ENCODE data around the gene NECAB2.

NECAB2 gene

GRCh38 chr16:83972256-83973008 is 4.4 kb downstream of the NECAB2 start:
- Histone ChIP-seq H3K4me1 (ENCODE audit: insufficient read depth, low read length) (no peaks in the 10 kb centered on the region; the same call in 1 of the 2 replicates), H3K4me3 (ENCODE audit: low read length) (no peak overlapping the region), H3K9me3 (ENCODE audit: insufficient read depth, low read depth, low read length) (no peaks in the 10 kb centered on the region), H3K27ac (ENCODE audit: low read length) (no peak overlapping the region), H3K9ac (ENCODE audit: low read depth, low read length) (no peak overlapping the region), H3K27me3 (ENCODE audit: insufficient read depth, low read length) (peaks cover 16% of the 10 kb centered on the region), H3K36me3 (ENCODE audit: insufficient read depth, low read depth, low read length) (no peaks in the 10 kb centered on the region)

DNA sequence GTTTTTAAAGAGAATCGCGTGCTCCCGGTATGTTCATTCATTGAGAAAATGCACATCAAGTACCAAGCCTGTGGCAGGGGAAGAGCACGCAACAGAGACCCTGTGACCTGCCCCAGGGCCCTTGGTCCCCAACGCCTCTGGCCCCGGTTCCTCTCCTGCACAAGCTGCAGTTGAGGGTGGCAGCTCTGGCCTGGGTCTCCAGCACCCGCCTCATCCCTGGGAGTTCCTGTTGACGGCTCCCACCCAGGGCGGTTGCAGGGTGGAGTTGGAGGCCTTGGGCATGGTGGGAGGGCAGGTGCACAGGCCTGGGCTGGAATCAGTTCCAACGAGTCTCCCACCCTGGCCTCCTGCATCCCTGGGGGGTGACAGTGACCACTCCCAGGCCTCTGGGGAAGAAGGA is 5.0 kb downstream of the NECAB2 start:
- Histone ChIP-seq H3K9me3 (ENCODE audit: insufficient read depth, low read depth, low read length) (peaks cover 5% of the 10 kb centered on the region), H3K27me3 (ENCODE audit: insufficient read depth, low read length) (peaks cover 16% of the 10 kb centered on the region)

DNA sequence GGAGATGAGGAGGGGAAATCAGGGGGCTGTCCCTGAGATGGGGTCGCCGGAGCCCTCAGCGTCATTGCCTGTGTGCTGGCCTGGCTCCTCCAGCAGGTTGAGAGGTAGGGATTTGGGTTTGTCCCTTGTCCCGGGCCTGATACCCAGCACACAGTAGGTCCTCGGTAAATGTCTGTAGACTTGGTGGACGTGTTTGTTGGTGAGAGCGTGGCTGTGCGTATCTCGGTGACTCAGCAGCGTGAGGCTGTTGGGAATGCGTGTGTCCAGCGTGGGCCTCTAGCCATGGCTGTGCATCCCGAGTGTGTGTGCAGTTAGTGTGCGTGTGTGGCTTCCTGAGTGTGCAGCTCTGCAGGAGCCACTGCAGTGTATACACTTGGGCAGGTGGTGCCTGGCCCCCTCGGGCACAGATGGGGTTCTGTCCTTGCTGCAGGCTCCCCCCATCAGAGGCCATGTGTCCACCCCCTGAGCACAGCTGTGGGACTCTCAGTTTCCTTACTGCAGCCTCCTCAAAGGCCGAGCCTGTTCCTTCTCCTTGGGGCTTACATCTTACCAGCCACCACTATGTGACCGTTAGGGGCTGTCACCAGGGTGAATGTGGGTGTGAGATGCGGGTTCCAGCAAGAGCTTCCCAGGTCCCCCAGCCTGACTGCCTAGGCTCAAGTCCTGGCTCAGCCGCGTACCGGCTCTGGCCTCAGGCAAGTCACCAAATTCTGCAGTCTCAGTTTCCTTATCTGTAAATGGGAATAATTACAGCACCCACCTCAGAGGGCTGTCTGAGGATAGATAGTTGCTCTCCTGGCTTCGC is 5.7 kb downstream of the NECAB2 start:
- no peak overlapping the region for H3K9ac ChIP-seq (ENCODE audit: low read depth, low read length)
- H3K9me3 ChIP-seq (ENCODE audit: insufficient read depth, low read depth, low read length) = peaks cover 12% of the 10 kb centered on the region
- H3K4me3 ChIP-seq (ENCODE audit: low read length) = no peak overlapping the region
- no peak overlapping the region for H3K27ac ChIP-seq (ENCODE audit: low read length)
- no peaks in the 10 kb centered on the region for H3K36me3 ChIP-seq (ENCODE audit: insufficient read depth, low read depth, low read length)
- peaks cover 16% of the 10 kb centered on the region for H3K27me3 ChIP-seq (ENCODE audit: insufficient read depth, low read length)
- H3K4me1 ChIP-seq (ENCODE audit: insufficient read depth, low read length) = no peaks in the 10 kb centered on the region; the same call in 1 of the 2 replicates

More for the DNA sequence above, 5.0 kb downstream of the NECAB2 start:
- no peak overlapping the region for H3K9ac ChIP-seq (ENCODE audit: low read depth, low read length)
- H3K36me3 ChIP-seq (ENCODE audit: insufficient read depth, low read depth, low read length) = no peaks in the 10 kb centered on the region
- H3K4me1 ChIP-seq (ENCODE audit: insufficient read depth, low read length) = no peaks in the 10 kb centered on the region; the same call in 1 of the 2 replicates
- H3K4me3 ChIP-seq (ENCODE audit: low read length) = no peak overlapping the region
- H3K27ac ChIP-seq (ENCODE audit: low read length) = no peak overlapping the region

GRCh38 chr16:83974475-83974874 is 6.4 kb downstream of the NECAB2 start:
- H3K9ac ChIP-seq (ENCODE audit: low read depth, low read length) = no peak overlapping the region
- H3K27me3 ChIP-seq (ENCODE audit: insufficient read depth, low read length) = peaks cover 9% of the 10 kb centered on the region
- H3K4me3 ChIP-seq (ENCODE audit: low read length) = no peak overlapping the region
- no peaks in the 10 kb centered on the region for H3K36me3 ChIP-seq (ENCODE audit: insufficient read depth, low read depth, low read length)
- peaks cover 4% of the 10 kb centered on the region; the same call in 1 of the 2 replicates for H3K4me1 ChIP-seq (ENCODE audit: insufficient read depth, low read length)
- H3K9me3 ChIP-seq (ENCODE audit: insufficient read depth, low read depth, low read length) = peaks cover 17% of the 10 kb centered on the region
- H3K27ac ChIP-seq (ENCODE audit: low read length) = no peak overlapping the region

DNA sequence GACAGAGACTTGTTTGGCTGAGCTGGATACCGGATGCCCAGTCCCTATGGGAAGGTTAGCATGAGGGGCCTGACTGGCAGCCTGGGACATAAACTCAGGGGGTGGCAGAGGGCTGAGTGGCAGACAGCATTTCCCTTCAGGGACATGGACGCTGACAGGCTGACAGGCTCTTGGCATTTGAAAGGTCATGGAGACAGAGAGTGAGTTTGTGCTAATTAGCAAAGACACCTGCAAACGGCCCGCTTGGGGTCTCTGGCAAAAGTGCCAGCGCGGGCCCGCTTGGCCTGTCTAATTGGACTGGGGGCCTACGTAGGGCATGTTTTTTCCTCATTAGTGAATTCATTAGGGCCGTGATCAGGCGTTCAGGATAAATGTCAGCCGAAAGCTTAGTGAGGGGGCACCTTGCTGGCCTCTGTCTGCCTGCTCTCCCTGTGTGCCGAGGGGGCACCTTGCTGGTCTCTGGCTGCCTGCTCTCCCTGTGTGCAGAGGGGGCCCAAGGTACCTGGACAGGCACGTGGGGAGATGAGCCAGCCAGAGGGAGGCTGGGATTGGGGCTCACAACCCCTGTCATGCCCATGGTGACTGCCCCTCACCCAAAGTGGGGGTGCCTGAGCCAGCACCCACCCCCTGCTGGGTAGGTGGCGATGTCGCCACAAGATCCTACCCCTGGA is 7.7 kb downstream of the NECAB2 start:
- H3K4me1 ChIP-seq (ENCODE audit: insufficient read depth, low read length) = peaks cover 4% of the 10 kb centered on the region; the same call in 1 of the 2 replicates
- H3K9ac ChIP-seq (ENCODE audit: low read depth, low read length) = no peak overlapping the region
- H3K27ac ChIP-seq (ENCODE audit: low read length) = no peak overlapping the region
- peaks cover 17% of the 10 kb centered on the region for H3K9me3 ChIP-seq (ENCODE audit: insufficient read depth, low read depth, low read length)
- no peaks in the 10 kb centered on the region for H3K27me3 ChIP-seq (ENCODE audit: insufficient read depth, low read length)
- no peak overlapping the region for H3K4me3 ChIP-seq (ENCODE audit: low read length)
- no peaks in the 10 kb centered on the region for H3K36me3 ChIP-seq (ENCODE audit: insufficient read depth, low read depth, low read length)

GRCh38 chr16:83977056-83977815 is 9.2 kb downstream of the NECAB2 start:
- peaks cover 17% of the 10 kb centered on the region for H3K9me3 ChIP-seq (ENCODE audit: insufficient read depth, low read depth, low read length)
- no peak overlapping the region for H3K27ac ChIP-seq (ENCODE audit: low read length)
- no peaks in the 10 kb centered on the region for H3K27me3 ChIP-seq (ENCODE audit: insufficient read depth, low read length)
- peaks cover 4% of the 10 kb centered on the region; the same call in 1 of the 2 replicates for H3K4me1 ChIP-seq (ENCODE audit: insufficient read depth, low read length)
- H3K36me3 ChIP-seq (ENCODE audit: insufficient read depth, low read depth, low read length) = no peaks in the 10 kb centered on the region
- H3K4me3 ChIP-seq (ENCODE audit: low read length) = no peak overlapping the region
- no peak overlapping the region for H3K9ac ChIP-seq (ENCODE audit: low read depth, low read length)

- Histone ChIP-seq H3K9ac (ENCODE audit: low read depth, low read length) (no peak overlapping the region), H3K27ac (ENCODE audit: low read length) (no peak overlapping the region), H3K9me3 (ENCODE audit: insufficient read depth, low read depth, low read length) (peaks cover 17% of the 10 kb centered on the region), H3K36me3 (ENCODE audit: insufficient read depth, low read depth, low read length) (no peaks in the 10 kb centered on the region), H3K4me1 (ENCODE audit: insufficient read depth, low read length) (peaks cover 4% of the 10 kb centered on the region; the same call in 1 of the 2 replicates), H3K27me3 (ENCODE audit: insufficient read depth, low read length) (no peaks in the 10 kb centered on the region), H3K4me3 (ENCODE audit: low read length) (0 out of 2 replicates have a peak overlapping the region, but pooled peaks have one; percentile 26)
Observed at GRCh38 chr16:83978401-83978904, 10.4 kb downstream of the NECAB2 start.

DNA sequence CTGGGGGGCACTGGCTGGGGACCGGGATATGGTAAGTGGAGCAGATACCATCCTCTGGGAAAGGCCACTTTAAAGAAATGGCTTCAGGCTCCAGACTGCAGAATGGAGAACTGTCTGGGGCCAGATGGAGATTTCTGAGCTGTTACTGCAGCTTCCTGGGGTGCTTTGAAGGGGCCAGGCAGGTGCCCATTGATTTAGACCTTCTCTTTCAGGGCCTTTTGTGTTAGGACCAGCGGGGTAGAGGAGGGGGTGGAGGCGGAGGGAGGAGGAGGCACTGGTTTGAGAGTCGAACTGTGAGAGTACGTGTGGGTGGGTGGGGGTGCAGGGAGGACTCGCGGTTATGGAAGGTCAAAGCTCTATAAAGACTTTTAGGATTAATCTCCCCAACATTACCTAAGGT is 11.4 kb downstream of the NECAB2 start:
- Histone ChIP-seq H3K9ac (ENCODE audit: low read depth, low read length) (no peak overlapping the region; the same call in 1 of the 2 replicates), H3K27ac (ENCODE audit: low read length) (no peak overlapping the region), H3K27me3 (ENCODE audit: insufficient read depth, low read length) (no peaks in the 10 kb centered on the region), H3K9me3 (ENCODE audit: insufficient read depth, low read depth, low read length) (peaks cover 17% of the 10 kb centered on the region), H3K4me1 (ENCODE audit: insufficient read depth, low read length) (peaks cover 4% of the 10 kb centered on the region; the same call in 1 of the 2 replicates), H3K36me3 (ENCODE audit: insufficient read depth, low read depth, low read length) (no peaks in the 10 kb centered on the region), H3K4me3 (ENCODE audit: low read length) (peak overlapping the region; percentile 26)

- no peaks in the 10 kb centered on the region for H3K27me3 ChIP-seq (ENCODE audit: insufficient read depth, low read length)
- peaks cover 4% of the 10 kb centered on the region; the same call in 1 of the 2 replicates for H3K4me1 ChIP-seq (ENCODE audit: insufficient read depth, low read length)
- H3K4me3 ChIP-seq (ENCODE audit: low read length) = no peak overlapping the region
- H3K9me3 ChIP-seq (ENCODE audit: insufficient read depth, low read depth, low read length) = peaks cover 17% of the 10 kb centered on the region
- H3K9ac ChIP-seq (ENCODE audit: low read depth, low read length) = no peak overlapping the region
- H3K36me3 ChIP-seq (ENCODE audit: insufficient read depth, low read depth, low read length) = no peaks in the 10 kb centered on the region
- no peak overlapping the region for H3K27ac ChIP-seq (ENCODE audit: low read length)
Observed at GRCh38 chr16:83980794-83981193, 12.8 kb downstream of the NECAB2 start.

DNA sequence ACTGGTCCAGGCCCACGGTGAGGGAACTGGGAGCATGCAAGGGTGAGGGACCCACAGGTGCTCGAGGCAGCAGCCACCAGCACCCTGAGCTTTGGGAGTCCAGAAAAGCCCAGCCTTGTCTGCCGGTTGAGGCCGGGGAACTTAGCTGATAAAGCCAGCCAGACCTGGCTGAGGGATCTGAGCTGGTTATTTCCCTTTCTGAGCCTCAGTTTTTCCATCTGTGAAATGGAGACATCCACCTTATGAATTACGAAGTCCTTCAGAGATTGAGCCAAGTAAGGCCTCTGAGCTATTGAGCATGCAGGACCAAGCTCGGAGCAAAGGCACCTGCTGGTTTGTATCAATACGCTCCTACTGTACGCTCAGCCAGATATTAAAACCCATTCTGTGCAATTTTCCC is 13.8 kb downstream of the NECAB2 start:
- Histone ChIP-seq H3K9ac (ENCODE audit: low read depth, low read length) (no peak overlapping the region), H3K4me3 (ENCODE audit: low read length) (no peak overlapping the region), H3K9me3 (ENCODE audit: insufficient read depth, low read depth, low read length) (peaks cover 17% of the 10 kb centered on the region), H3K36me3 (ENCODE audit: insufficient read depth, low read depth, low read length) (no peaks in the 10 kb centered on the region), H3K4me1 (ENCODE audit: insufficient read depth, low read length) (peaks cover 4% of the 10 kb centered on the region; the same call in 1 of the 2 replicates), H3K27ac (ENCODE audit: low read length) (no peak overlapping the region), H3K27me3 (ENCODE audit: insufficient read depth, low read length) (no peaks in the 10 kb centered on the region)

- Histone ChIP-seq H3K4me3 (ENCODE audit: low read length) (no peak overlapping the region), H3K27ac (ENCODE audit: low read length) (no peak overlapping the region), H3K4me1 (ENCODE audit: insufficient read depth, low read length) (peaks cover 4% of the 10 kb centered on the region; the same call in 1 of the 2 replicates), H3K9me3 (ENCODE audit: insufficient read depth, low read depth, low read length) (peaks cover 8% of the 10 kb centered on the region), H3K9ac (ENCODE audit: low read depth, low read length) (no peak overlapping the region), H3K36me3 (ENCODE audit: insufficient read depth, low read depth, low read length) (no peaks in the 10 kb centered on the region), H3K27me3 (ENCODE audit: insufficient read depth, low read length) (no peaks in the 10 kb centered on the region)
Observed at GRCh38 chr16:83983491-83983890, 15.4 kb downstream of the NECAB2 start.
